ENCODE measurements around the gene STAM. TPM values are rescaled to one million over a fixed set of nuclear protein-coding genes. Genes with fewer than 3 reads are reported as not detected.
"Not testable (repeated sequence)": the region's sequence is repeated elsewhere in the genome, so short reads cannot be mapped to it uniquely, and the experiment has no call there.

STAM gene
- polyA plus RNA-seq, 1 donor (not counting 4 experiments of a cell fraction or from before 2014, with no cell fraction given), result 34.1 TPM

GRCh38 chr10:17716161-17716560 lies 72.2 kb downstream of the STAM start:
- H3K27ac ChIP-seq (ENCODE audit: control insufficient read depth, insufficient read depth, low read length), result no peak overlapping the region
- no peak overlapping the region for H3K4me2 ChIP-seq (ENCODE audit: control insufficient read depth, extremely low read depth, insufficient read depth, low read depth, low read length)
- TF ChIP-seq EZH2 (IDR thresholded peaks at IDR 0.05; ENCODE audit: low read length) (no peak), CTCF (optimal IDR thresholded peaks at IDR 0.05 in 1 of 3, IDR thresholded peaks at IDR 0.05 in 1 of 3, conservative IDR thresholded peaks at IDR 0.05 in 1 of 3; ENCODE audit: extremely low read depth in 1 of 3, insufficient read depth in 2 of 3, low read length in 3 of 3) (no peak)
- no peaks in the 10 kb centered on the region for H3K9me3 ChIP-seq (ENCODE audit: control insufficient read depth, low read depth, low read length)
- dilution Hi-C loops (cut with MboI; ENCODE audit: extremely low pct_ligation_motif_present, low sequenced_read_pairs), result no loop called here
- H3K9ac ChIP-seq (ENCODE audit: control insufficient read depth, extremely low read depth, insufficient read depth, low read length), result no peak overlapping the region
- H3K4me3 ChIP-seq (ENCODE audit: control insufficient read depth in 2 of 3, extremely low read depth in 1 of 3, insufficient read depth in 2 of 3, low read depth in 1 of 3, low read length in 3 of 3), result no peak overlapping the region
- no peak for FAIRE-seq
- H3K79me2 ChIP-seq (ENCODE audit: control insufficient read depth, insufficient read depth, low read length), result no peaks in the 10 kb centered on the region
- no peak overlapping the region for H2AFZ ChIP-seq (ENCODE audit: control insufficient read depth, low read length)
- no peaks in the 10 kb centered on the region for H3K9me1 ChIP-seq (ENCODE audit: control insufficient read depth, extremely low read depth, insufficient read depth, low read length)
- peaks cover 10 to 11% of the 10 kb centered on the region in 2 experiments for H3K36me3 ChIP-seq (ENCODE audit: control insufficient read depth in 2 of 2, extremely low read depth in 1 of 2, insufficient read depth in 2 of 2, low read length in 2 of 2)
- H3K27me3 ChIP-seq (ENCODE audit: control insufficient read depth, extremely low read depth, insufficient read depth, low read length), result no peaks in the 10 kb centered on the region
- H4K20me1 ChIP-seq (ENCODE audit: control insufficient read depth, extremely low read depth, insufficient read depth, low read length), result no peaks in the 10 kb centered on the region
- no peak for DNase-seq (ENCODE audit: low read depth, low spot score)
- H3K4me1 ChIP-seq (ENCODE audit: control insufficient read depth, extremely low read depth, insufficient read depth, low read length), result no peaks in the 10 kb centered on the region

DNA sequence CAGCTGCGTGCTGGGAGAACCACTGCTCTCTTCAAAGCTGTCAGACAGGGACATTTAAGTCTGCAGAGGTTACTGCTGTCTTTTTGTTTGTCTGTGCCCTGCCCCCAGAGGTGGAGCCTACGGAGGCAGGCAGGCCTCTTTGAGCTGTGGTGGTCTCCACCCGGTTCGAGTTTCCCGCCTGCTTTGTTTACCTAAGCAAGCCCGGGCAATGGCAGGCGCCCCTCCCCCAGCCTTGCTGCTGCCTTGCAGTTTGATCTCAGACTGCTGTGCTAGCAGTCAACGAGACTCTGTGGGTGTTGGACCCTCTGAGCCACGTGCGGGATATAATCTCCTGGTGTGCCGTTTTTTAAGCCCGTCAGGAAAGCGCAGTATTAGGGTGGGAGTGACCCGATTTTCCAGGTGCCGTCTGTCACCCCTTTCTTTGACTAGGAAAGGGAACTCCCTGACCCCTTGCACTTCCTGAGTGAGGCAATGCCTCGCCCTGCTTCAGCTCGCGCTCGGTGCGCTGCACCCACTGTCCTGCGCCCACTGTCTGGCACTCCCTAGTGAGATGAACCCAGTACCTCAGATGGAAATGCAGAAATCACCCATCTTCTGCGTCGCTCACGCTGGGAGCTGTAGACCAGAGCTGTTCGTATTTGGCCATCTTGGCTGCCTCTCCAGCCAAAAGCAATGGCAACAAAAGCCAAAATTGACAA lies 78.5 kb downstream of the STAM start:
- H3K27ac ChIP-seq (ENCODE audit: control insufficient read depth, insufficient read depth, low read length); H2AFZ ChIP-seq (ENCODE audit: control insufficient read depth, low read length); H3K4me2 ChIP-seq (ENCODE audit: control insufficient read depth, extremely low read depth, insufficient read depth, low read depth, low read length); H3K4me3 ChIP-seq (ENCODE audit: control insufficient read depth in 2 of 3, extremely low read depth in 1 of 3, insufficient read depth in 2 of 3, low read depth in 1 of 3, low read length in 3 of 3); H3K9ac ChIP-seq (ENCODE audit: control insufficient read depth, extremely low read depth, insufficient read depth, low read length); H3K27me3 ChIP-seq (ENCODE audit: control insufficient read depth, extremely low read depth, insufficient read depth, low read length); H3K79me2 ChIP-seq (ENCODE audit: control insufficient read depth, insufficient read depth, low read length); FAIRE-seq; H3K9me1 ChIP-seq (ENCODE audit: control insufficient read depth, extremely low read depth, insufficient read depth, low read length); dilution Hi-C loops (cut with MboI; ENCODE audit: extremely low pct_ligation_motif_present, low sequenced_read_pairs); H4K20me1 ChIP-seq (ENCODE audit: control insufficient read depth, extremely low read depth, insufficient read depth, low read length); DNase-seq (ENCODE audit: low read depth, low spot score); H3K9me3 ChIP-seq (ENCODE audit: control insufficient read depth, low read depth, low read length); H3K4me1 ChIP-seq (ENCODE audit: control insufficient read depth, extremely low read depth, insufficient read depth, low read length); H3K36me3 ChIP-seq (ENCODE audit: control insufficient read depth in 2 of 2, extremely low read depth in 1 of 2, insufficient read depth in 2 of 2, low read length in 2 of 2): not testable (repeated sequence)

- dilution Hi-C loops (cut with MboI; ENCODE audit: extremely low pct_ligation_motif_present, low sequenced_read_pairs), result no loop called here
- no peaks in the 10 kb centered on the region for H3K4me1 ChIP-seq (ENCODE audit: control insufficient read depth, extremely low read depth, insufficient read depth, low read length)
- no peaks in the 10 kb centered on the region for H3K27me3 ChIP-seq (ENCODE audit: control insufficient read depth, extremely low read depth, insufficient read depth, low read length)
- H3K4me2 ChIP-seq (ENCODE audit: control insufficient read depth, extremely low read depth, insufficient read depth, low read depth, low read length), result no peak overlapping the region
- no peak overlapping the region for H2AFZ ChIP-seq (ENCODE audit: control insufficient read depth, low read length)
- H3K79me2 ChIP-seq (ENCODE audit: control insufficient read depth, insufficient read depth, low read length), result no peaks in the 10 kb centered on the region
- no peak for DNase-seq (ENCODE audit: low read depth, low spot score)
- H4K20me1 ChIP-seq (ENCODE audit: control insufficient read depth, extremely low read depth, insufficient read depth, low read length), result no peaks in the 10 kb centered on the region
- H3K9ac ChIP-seq (ENCODE audit: control insufficient read depth, extremely low read depth, insufficient read depth, low read length), result no peak overlapping the region
- no peaks in the 10 kb centered on the region for H3K36me3 ChIP-seq (ENCODE audit: control insufficient read depth in 2 of 2, extremely low read depth in 1 of 2, insufficient read depth in 2 of 2, low read length in 2 of 2)
- H3K9me3 ChIP-seq (ENCODE audit: control insufficient read depth, low read depth, low read length), result no peaks in the 10 kb centered on the region
- TF ChIP-seq CTCF (optimal IDR thresholded peaks at IDR 0.05 in 1 of 3, IDR thresholded peaks at IDR 0.05 in 1 of 3, conservative IDR thresholded peaks at IDR 0.05 in 1 of 3; ENCODE audit: extremely low read depth in 1 of 3, insufficient read depth in 2 of 3, low read length in 3 of 3), result no peak
- no peak for TF ChIP-seq EZH2 (IDR thresholded peaks at IDR 0.05; ENCODE audit: low read length)
- no peaks in the 10 kb centered on the region for H3K9me1 ChIP-seq (ENCODE audit: control insufficient read depth, extremely low read depth, insufficient read depth, low read length)
- H3K27ac ChIP-seq (ENCODE audit: control insufficient read depth, insufficient read depth, low read length), result no peak overlapping the region
- FAIRE-seq, result no peak
- no peak overlapping the region for H3K4me3 ChIP-seq (ENCODE audit: control insufficient read depth in 2 of 3, extremely low read depth in 1 of 3, insufficient read depth in 2 of 3, low read depth in 1 of 3, low read length in 3 of 3)
These were observed 81.8 kb downstream of the STAM start for GRCh38 chr10:17725703-17726102.

Measured in keratinocyte (primary cell).